Measurements from ENCODE around the gene PLEKHA7.

The PLEKHA7 gene

GRCh38 chr11:16785520-16786128, 228.6 kb downstream of the PLEKHA7 start:
- peak; percentile 77 for DNase-seq

DNA sequence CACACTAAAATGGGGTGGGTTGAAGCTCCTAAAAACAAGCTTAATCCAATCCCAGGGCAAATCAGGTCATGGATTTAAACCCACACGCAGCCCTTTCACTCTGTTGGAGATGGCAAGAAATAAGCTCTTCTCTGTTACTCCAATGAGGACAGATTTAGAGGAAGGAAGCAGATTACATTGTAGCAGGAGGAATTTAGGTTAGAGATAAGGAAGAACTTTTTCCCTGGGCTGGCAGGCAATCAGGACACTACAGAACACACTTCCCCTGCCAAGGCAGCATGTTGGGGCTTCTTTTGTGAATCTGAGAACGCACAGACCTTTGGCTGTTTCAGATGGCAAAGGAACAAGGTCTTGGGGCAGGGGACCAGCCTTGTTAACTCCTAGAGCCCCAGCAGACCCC, 229.5 kb downstream of the PLEKHA7 start:
- DNase-seq: no peak

GRCh38 chr11:16784097-16784496, 230.1 kb downstream of the PLEKHA7 start:
- DNase-seq: no peak

- DNase-seq: no peak
Measured at GRCh38 chr11:16783321-16783801, 230.9 kb downstream of the PLEKHA7 start.

DNA sequence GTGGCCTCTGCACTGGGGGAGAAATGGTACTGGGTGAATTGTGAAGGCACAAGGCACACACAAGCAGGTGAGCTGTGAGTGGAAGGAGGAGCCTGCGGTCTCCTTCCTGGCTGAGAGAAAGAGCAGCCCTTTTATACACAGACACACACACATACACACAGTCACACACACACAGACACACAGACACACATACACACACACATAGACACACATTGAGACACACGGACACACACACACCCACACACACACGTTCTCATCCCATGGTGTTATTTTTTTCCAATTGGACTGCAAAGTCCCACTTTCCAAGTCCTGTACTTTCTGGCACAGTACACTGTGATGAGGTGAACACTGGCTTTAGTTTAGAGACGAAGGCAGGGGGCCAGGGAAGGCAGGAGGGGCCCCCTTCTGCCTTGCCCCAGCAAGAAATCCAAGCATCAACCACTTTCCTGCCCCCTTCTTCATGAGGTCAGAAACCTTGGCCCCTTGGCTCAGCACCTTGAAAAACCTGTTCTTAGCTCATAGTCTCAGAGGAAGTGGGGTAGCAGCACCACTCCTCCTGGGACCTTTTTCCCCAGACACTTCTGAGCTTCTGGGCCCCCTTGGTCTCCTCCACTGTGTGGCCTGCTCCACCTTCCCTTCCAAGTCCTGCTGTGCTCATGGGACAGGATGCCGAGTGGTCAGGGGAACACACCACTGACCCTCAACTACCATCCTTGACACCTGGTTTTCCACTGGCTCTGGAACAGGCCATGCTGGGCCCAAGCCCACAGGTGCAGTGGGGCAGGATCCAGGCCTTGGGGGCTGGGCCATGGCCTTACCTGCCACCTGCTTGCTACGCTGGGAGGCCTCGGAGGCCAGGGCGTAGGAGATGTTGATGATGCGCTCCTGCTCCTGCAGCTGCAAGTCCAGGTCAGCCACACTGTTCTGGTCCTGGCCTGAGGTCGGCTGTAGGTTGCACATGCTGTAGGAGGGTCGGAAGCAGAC, 232.0 kb downstream of the PLEKHA7 start:
- no peak for DNase-seq

DNA sequence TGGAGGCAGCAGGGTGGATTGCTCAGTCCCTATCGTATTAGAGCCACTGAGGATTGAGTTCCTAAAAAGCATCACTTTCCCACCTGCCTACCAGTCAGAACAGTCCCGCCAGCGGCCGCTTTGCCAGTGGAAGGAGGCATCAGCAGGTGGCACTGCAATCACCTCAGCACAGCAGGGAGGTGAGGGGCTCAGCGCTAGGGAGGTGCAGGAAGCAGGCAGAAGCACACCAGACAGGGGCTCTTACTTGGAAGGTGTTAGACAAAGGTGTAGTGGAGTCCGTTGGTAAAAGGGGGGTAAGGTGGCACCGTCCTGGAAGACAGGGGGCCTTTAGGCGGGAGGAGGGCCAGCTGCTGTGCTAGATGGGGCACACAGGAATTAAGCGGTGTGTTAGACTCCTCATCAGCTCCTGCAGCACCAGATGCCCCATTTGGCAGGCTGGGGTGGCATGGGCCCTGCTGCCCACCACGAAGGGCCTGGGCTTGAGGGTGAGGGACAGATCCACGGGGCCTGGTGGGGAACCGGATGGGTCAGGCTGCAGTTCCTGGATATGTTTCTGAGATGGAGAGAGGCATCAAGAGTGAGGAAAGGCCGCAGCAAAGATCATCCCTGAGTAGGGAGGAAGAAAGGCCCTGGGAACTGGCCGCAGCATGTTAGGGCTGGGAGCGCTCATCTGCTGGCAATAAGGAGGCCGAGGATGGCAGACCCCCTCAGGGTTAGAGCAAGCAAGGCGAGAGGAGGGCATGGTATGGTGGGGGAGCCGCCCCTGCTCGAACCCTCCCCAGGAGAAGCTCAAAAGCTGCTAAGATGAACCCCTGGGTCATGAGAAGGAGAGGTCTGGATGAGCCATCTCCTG, 233.3 kb downstream of the PLEKHA7 start:
- DNase-seq: no peak

DNA sequence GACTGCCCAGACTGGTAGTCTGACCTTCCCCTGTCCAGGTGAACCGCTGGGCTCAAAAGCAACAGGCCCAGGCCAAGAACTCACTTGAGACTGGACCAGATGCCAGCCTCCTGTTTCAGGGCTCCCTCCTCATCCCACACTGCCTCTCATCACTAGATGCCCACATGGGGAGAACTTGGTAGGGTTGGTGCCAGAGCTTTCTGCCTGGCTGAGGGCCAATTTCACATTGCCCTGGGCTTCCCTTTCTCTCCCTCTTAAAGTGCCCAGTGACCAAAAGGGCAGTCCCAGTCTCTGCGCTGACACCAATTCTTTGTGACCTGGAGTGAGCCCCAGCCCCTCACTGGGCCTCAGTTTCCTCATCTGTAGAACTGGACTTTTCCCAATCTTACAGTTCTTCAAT, 234.1 kb downstream of the PLEKHA7 start:
- no peak for DNase-seq

DNA sequence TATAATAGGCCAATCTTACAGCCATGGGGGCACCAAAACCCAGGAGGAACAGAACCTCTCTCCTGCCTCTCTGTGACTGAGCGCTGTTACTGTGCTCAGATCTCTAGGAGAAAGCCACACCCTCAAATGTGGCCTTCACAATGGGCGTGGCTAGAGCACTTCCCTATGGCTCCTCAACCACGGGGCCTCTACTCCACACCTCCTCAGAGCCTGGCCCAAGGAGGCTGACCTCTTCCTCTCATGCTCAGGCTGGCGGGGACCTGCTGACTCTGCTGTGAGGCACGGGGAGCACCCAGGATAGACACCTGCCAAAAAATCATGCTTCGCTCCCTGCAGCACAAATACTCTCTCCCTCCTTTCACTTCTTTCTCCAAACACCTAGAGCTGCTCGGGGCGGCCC, 234.8 kb downstream of the PLEKHA7 start:
- DNase-seq: no peak

DNA sequence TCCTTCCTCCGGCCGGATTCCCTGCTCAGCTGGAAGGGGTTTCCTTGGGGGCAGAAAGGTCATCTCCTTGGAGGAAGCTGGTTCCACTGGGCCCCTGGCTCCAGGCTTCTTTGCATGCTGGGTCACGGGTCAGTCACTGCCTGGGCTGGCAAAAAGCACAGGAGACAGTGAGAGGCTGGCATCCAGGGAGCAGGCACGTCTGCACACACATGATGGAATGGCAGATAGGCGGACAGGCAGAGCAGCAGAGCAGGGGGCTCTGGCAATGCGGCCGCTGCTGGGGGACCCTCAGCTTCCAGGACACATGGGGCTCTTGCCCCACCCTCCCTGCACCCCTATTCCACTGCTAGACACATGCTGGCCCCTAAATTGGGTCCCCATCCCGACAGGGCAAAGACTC, 235.3 kb downstream of the PLEKHA7 start:
- no peak for DNase-seq

DNA sequence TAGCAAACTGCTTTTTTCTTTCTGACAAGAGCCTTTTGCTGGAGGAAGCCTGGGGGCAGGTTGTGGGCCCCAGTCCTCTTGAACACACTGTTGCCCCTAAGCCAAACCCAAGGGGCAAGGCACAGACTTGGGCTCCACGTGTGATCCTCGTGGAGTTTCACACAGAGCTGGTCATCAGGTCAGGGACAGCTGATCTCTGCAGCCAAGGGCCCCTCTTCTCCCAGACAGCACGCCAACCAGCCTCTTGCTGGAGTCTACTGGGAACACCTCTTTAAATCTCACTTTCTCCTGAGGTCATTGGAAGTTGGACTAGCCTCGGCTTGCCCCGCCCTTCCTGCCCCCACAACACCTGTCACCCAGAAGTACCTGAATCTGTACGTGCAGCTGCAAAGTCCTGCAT, 235.9 kb downstream of the PLEKHA7 start:
- no peak for DNase-seq

GRCh38 chr11:16777613-16777975, 236.6 kb downstream of the PLEKHA7 start:
- DNase-seq: no peak

GRCh38 chr11:16776711-16777612, 237.3 kb downstream of the PLEKHA7 start:
- peak; percentile 70 for DNase-seq

- no peak for DNase-seq
Measured at GRCh38 chr11:16775614-16776283, 238.5 kb downstream of the PLEKHA7 start.

DNA sequence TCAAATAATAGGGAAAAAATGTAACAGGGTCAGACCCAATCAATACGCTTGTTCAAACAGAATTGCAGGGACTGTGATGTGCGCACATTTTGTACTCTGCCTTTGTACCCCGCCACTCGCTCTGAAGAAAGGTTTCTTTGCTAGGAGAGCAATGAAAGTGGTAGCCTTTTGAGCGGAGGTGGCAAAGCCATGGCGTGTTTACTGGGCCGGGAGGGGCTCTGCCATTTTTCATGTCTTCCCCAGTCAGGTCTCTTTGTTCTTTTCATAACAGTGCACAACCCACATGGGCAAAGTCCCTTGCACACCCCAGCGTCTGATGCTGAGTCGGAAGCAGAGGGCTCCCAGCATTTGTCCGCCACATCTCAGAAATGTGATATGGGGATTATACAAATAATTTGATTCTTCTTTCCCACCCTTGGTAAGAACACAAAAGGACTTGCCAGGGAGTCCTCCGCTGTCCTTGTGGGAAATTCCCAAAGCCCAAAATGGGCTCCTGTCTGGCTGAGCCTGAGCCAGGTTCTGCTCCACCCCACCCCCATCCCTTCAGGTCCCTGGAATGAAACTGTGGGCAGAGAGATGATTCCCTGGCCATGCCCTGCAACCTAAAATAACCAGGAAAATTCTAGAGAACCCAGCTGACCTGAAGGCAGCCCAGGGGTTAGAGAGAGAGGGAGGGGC, 239.1 kb downstream of the PLEKHA7 start:
- DNase-seq: no peak

DNA sequence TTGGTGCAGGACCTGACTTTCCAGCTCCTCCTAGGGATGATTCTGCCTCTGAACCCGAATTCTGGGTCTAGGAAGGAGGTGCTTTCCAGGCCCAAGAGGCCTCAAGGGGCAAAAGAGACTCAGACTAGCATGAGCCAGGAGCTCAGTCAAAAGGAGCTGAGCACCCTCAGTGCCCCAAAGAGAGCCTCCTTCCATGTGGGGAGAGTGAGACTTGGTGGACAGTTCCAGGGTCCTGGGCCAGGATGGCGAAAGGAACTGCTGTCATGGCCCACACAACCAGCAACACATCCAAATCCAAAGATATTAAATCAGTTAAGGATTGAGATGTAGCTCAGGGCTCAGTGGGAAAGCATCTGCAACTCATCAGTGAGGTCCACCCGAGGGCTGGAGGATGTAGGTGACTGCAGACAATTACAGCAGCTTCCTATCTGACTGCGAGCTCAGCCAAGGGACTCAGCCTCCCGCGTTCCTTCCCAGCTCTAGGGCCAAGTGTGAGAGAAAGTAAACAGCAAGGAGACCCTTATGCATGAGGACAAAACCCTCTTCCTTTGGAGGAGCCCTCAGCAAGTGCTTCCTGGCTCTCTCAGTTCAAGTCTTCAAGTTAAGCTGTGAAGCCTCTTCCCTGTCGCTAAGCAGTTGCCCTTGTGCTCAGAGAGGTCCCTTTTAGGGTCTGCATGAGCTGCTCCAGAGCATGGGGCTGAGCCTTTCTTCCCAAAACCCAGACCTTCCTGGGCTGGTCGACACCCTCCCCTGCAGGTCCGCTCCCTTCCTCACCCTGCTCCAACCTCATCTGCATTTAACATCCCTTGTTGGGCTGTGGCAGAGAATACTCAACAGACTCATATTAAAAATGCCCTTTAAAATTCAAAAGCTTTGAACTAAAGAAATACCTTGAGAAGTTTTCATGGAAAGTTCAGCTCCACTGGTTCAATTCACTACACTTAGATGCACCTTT, 240.0 kb downstream of the PLEKHA7 start:
- DNase-seq: no peak

DNA sequence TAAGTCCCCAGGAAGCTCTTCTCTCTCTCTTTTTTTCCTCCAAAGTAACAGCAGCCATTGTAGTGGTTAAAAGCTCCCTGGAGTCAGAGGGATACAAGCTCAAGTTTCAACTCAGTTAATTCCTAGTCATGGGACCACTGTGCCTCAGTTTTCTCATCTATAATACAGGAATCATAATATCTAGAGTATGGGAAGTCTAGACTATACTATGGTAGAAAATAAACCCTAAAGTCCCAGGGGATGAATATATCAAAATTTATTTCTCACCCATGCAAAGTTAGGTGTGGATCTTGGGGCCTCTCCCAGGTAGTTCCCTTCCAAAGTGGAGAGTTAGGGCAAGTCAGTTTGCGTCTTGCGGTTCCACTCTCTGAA, 242.1 kb downstream of the PLEKHA7 start:
- no peak for DNase-seq

GRCh38 chr11:16771350-16772140, 242.7 kb downstream of the PLEKHA7 start:
- DNase-seq: no peak

DNA sequence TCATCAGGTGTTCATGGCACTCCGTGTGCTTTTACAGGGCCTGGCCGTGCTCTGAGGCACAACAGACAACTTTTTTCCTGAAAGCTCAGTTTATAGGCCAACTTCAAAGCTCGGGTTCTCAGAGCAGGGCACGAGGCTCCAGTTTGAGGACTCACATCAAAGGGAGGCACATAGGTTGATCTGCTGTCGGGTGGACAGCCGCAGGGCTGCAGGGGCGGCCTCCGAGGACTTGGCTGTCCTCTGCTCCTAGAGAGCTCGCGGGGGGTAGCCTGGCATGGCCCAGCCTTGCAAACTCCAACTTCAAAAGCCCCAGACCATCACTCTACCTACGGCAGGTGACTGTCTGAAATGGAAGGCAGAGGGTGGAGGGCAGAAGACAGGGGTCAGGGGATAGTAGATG, 244.2 kb downstream of the PLEKHA7 start:
- DNase-seq: no peak

GRCh38 chr11:16769386-16769785, 244.8 kb downstream of the PLEKHA7 start:
- DNase-seq: no peak
